ENCODE results near the gene VPS4A.

DNA sequence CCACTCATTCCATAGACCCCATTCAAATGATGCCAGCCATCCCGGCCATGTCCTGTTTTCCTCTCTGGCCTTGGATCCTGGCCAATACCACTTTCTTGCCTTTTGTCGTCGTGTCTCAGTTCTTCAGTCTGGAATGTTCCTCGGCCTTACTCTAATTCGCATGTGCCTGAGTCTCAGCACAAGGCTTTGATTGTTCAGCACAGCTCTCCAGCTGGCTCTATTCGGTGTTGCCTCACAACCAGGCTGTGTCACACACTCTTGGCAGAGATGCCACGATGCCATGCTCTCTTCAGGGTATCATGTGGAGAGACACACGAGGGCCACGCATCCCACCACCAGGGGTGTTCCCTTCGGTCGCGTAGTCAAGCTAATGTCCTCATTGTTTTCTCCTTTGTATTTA is 1.8 kb upstream of the VPS4A start:
- TF ChIP-seq CTCF (IDR thresholded peaks at IDR 0.05; ENCODE audit: insufficient read depth, low read length): no peak
- no peak for TF ChIP-seq GABPA (IDR thresholded peaks at IDR 0.05; ENCODE audit: low read depth)
- no peak for TF ChIP-seq SPI1 (IDR thresholded peaks at IDR 0.05; ENCODE audit: borderline replicate concordance, low read depth)

Measured in HL-60 (cell line).